ENCODE results near the gene FRS2. TPM values are rescaled to one million over a fixed set of nuclear protein-coding genes. Genes with fewer than 3 reads are reported as not detected.

The FRS2 gene
- total and polyA plus RNA-seq, 9 donors = 15.5 to 64.2 (median 43.2) TPM

- H3K4me3 ChIP-seq = no peak overlapping the region
- H3K9me3 ChIP-seq = no peaks in the 10 kb centered on the region
- no peaks in the 10 kb centered on the region for H3K4me1 ChIP-seq (ENCODE audit: insufficient read depth)
- intact Hi-C loops (cut with DNase I) = no loop called here
- no peaks in the 10 kb centered on the region for H3K27me3 ChIP-seq
- no peak for DNase-seq
- H3K36me3 ChIP-seq = no peaks in the 10 kb centered on the region
- TF ChIP-seq, protein P1, sequence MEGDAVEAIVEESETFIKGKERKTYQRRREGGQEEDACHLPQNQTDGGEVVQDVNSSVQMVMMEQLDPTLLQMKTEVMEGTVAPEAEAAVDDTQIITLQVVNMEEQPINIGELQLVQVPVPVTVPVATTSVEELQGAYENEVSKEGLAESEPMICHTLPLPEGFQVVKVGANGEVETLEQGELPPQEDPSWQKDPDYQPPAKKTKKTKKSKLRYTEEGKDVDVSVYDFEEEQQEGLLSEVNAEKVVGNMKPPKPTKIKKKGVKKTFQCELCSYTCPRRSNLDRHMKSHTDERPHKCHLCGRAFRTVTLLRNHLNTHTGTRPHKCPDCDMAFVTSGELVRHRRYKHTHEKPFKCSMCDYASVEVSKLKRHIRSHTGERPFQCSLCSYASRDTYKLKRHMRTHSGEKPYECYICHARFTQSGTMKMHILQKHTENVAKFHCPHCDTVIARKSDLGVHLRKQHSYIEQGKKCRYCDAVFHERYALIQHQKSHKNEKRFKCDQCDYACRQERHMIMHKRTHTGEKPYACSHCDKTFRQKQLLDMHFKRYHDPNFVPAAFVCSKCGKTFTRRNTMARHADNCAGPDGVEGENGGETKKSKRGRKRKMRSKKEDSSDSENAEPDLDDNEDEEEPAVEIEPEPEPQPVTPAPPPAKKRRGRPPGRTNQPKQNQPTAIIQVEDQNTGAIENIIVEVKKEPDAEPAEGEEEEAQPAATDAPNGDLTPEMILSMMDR (IDR thresholded peaks at IDR 0.05) = no peak
- TF ChIP-seq EP300 (IDR thresholded peaks at IDR 0.05) = no peak
- WGBS, 3 donors = 90 to 94% (median 94%) methylated on average over 7 of the region's 7 CpGs
- H3K27ac ChIP-seq = no peak overlapping the region
Measured at GRCh38 chr12:69546693-69547438, 76.7 kb downstream of the FRS2 start.

DNA sequence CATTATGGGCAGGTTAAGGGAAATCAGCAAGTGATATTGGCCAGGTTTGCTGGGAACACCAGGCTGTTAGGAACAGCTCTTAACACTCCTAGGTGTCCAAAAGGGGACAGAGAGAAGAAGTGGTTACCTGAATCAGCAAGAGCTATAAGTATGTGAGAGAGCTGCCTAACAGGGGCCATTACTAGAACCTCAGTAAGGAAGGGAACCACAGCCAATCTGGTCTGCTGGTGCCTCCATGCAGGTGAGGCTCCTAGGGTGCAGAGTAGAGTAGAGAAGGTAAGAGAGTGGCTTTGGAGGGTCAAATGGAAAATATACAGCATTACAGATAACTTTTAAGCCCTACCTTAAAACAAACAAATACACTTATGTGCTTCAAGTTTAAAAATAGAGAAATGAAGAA lies 78.5 kb downstream of the FRS2 start:
- Histone ChIP-seq H3K27me3 (no peaks in the 10 kb centered on the region), H3K4me3 (no peak overlapping the region), H3K9me3 (no peaks in the 10 kb centered on the region), H3K36me3 (no peaks in the 10 kb centered on the region), H3K27ac (no peak overlapping the region), H3K4me1 (ENCODE audit: insufficient read depth) (no peaks in the 10 kb centered on the region)
- intact Hi-C loops (cut with DNase I) = no loop called here
- DNase-seq = no peak
- no peak for TF ChIP-seq POLR2A (IDR thresholded peaks at IDR 0.05)

DNA sequence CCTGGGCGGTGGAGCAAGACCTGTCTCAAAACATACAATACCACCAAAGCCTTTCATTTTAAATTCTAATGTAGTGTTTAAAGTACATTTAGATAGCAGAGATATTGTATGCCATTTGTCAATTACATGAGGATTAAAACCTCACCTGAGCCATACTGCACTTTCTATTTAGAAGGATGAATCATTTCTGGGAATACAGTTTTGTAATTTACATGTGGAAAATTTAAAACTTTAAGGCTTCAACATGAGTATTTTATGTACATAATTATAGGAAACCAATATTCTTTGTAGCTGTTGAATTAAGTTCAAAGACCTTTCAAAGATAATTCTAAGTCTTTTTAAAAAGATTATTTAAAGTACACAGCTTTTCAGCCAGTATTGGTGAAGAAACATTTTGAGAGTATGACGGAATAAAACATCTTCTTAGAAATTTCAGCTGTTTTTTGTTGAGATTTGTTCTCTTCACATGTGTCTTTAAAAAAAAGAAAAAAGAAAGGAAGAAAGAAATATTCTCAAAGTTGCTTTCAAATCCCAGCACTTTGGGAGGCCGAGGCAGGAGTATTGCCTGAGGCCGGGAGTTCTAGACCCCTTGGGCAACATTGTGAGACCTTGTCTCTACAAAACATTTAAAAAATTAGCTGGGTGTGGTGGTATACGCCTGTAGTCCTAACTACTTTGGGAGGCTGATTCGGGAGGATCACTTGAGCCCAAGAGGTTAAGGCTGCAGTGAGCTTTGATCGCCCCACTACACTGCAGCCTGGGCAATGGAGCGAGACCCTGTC lies 80.6 kb downstream of the FRS2 start:
- Histone ChIP-seq H3K9me3 (no peaks in the 10 kb centered on the region), H3K27ac (no peak overlapping the region), H3K4me1 (ENCODE audit: insufficient read depth) (no peaks in the 10 kb centered on the region), H3K27me3 (no peaks in the 10 kb centered on the region), H3K4me3 (no peak overlapping the region), H3K36me3 (no peaks in the 10 kb centered on the region)
- no peak for DNase-seq
- intact Hi-C loops (cut with DNase I) = no loop called here
- TF ChIP-seq EP300 (IDR thresholded peaks at IDR 0.05) (no peak), POLR2A (IDR thresholded peaks at IDR 0.05) (no peak)
- TF ChIP-seq, protein P1 (IDR thresholded peaks at IDR 0.05) = no peak
- WGBS, 3 donors = 83 to 92% (median 89%) methylated on average over 8 of the region's 8 CpGs

DNA sequence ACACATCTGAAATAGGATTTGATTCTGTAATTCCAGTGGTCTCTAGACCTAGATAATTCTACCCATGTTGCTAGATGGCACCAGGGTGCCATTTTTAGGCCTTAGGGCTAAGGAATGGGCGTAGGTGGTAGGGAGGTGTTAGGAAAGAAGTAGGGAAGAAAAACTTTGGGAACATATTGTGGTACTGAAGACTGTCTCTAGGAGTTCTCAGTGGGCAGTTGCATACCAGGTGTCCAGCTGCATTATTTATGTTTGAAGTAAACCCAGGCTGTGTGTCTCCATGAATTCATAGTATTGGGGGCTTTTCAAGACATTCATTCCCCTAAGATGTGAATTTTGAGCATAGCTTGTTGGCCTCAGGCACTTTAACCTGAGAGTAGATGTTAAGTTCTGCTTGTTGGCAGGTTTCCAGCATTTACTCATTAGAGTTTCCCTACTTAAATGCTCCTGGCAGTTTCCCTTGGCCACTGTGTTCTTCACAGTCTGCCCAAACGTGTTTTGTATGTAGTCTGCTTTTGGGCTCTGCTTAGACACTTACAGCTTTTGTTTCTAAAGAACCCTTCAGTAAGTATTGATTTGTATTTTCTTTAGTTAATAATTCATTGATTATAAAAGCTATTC lies 83.5 kb downstream of the FRS2 start:
- TF ChIP-seq, protein P1 (IDR thresholded peaks at IDR 0.05) = no peak
- TF ChIP-seq EP300 (IDR thresholded peaks at IDR 0.05) = no peak
- TF ChIP-seq POLR2A (IDR thresholded peaks at IDR 0.05) = no peak
- H3K27ac ChIP-seq = no peak overlapping the region

More for the DNA sequence above, 83.5 kb downstream of the FRS2 start:
- no peak for DNase-seq
- Histone ChIP-seq H3K4me1 (ENCODE audit: insufficient read depth) (peaks cover 2% of the 10 kb centered on the region), H3K9me3 (no peaks in the 10 kb centered on the region), H3K36me3 (no peaks in the 10 kb centered on the region), H3K27me3 (no peaks in the 10 kb centered on the region), H3K4me3 (no peak overlapping the region)
- WGBS, 3 donors = 49 to 55% (median 52%) methylated on average over 2 of the region's 2 CpGs
- intact Hi-C loops (cut with DNase I) = no loop called here

All from ovary (tissue), 9 donors.